Karpas-422 (cell line): ENCODE data around the gene PNPO. TPM values are rescaled to one million over a fixed set of nuclear protein-coding genes. Genes with fewer than 3 reads are reported as not detected.

Experiments used
- DNase-seq: peaks from one replicate; pipeline ENCODE4 v3.0.0-alpha.2; 2015
- H2AFZ ChIP-seq: fragments of 200-600 bp; sonication (generic); 2 replicates; pipeline ENCODE4 v1.6.1; 2014; ENCODE audit warnings: antibody characterized with exemption, low read length, mixed read lengths
- H3K27ac ChIP-seq: fragments of 200-600 bp; sonication (generic); 2 replicates; pipeline ENCODE4 v1.5.1; 2014; ENCODE audit warnings: mild to moderate bottlenecking, low read length, moderate library complexity
- H3K27me3 ChIP-seq: fragments of 200-600 bp; sonication (generic); 2 replicates; pipeline ENCODE4 v1.6.1; 2014; ENCODE audit warnings: low read length, mixed read lengths
- H3K36me3 ChIP-seq: fragments of 200-600 bp; sonication (generic); 2 replicates; pipeline ENCODE4 v1.6.1; 2014; ENCODE audit warnings: low read length, mixed read lengths; ENCODE audit not compliant: insufficient read depth
- H3K4me1 ChIP-seq: fragments of 200-600 bp; sonication (generic); 2 replicates; pipeline ENCODE4 v1.6.1; 2014; ENCODE audit warnings: mild to moderate bottlenecking, low read length, mixed read lengths
- H3K4me2 ChIP-seq: fragments of 200-600 bp; sonication (generic); 2 replicates; pipeline ENCODE4 v1.6.1; 2014; ENCODE audit warnings: low read length, low read depth, mild to moderate bottlenecking; ENCODE audit not compliant: poor library complexity, severe bottlenecking
- H3K4me3 ChIP-seq: fragments of 200-600 bp; sonication (generic); 2 replicates; pipeline ENCODE4 v1.5.1; 2014; ENCODE audit warnings: mild to moderate bottlenecking, antibody characterized with exemption, low read length, mixed read lengths
- H3K79me2 ChIP-seq: fragments of 200-600 bp; sonication (generic); 2 replicates; pipeline ENCODE4 v1.6.1; 2014; ENCODE audit warnings: mild to moderate bottlenecking, low read length, mixed read lengths
- H3K9ac ChIP-seq: fragments of 200-600 bp; sonication (generic); 2 replicates; pipeline ENCODE4 v1.6.0; 2014; ENCODE audit warnings: low read length
- H3K9me2 ChIP-seq: fragments of 200-600 bp; sonication (generic), shearing (Covaris generic); replicated peaks from 2 replicates; pipeline ENCODE4 v1.6.0; 2014; ENCODE audit warnings: mild to moderate bottlenecking, low read length, moderate library complexity; ENCODE audit not compliant: insufficient read depth
- H3K9me3 ChIP-seq: fragments of 300-700, 200-600 bp; sonication (generic); 2 replicates; pipeline ENCODE4 v1.6.1; 2014; ENCODE audit warnings: low read length, mixed read lengths
- H4K20me1 ChIP-seq: fragments of 200-600 bp; sonication (generic); 2 replicates; pipeline ENCODE4 v1.6.1; 2014; ENCODE audit warnings: mild to moderate bottlenecking, antibody characterized with exemption, low read length, low read depth; ENCODE audit not compliant: insufficient read depth
- total RNA-seq: library from RNA; depleted of rRNA; stranded (reverse); fragments of >200 nt; shearing (Covaris generic); gene quantifications from 2 replicates; pipeline ENCODE4 v1.2.3, GENCODE V29; 2014; ENCODE audit warnings: low replicate concordance; rRNA removed

Gene PNPO
- total RNA-seq: 26.8 and 32.0 TPM in 2 replicates

GRCh38 chr17:47941246-47942095 lies at the start of gene PNPO:
PNPO (plus strand) TSS chr17:47941571; CDS start chr17:47941676, 105 bp downstream.
- H3K9me2 ChIP-seq: no peaks in the 10 kb centered on the region
- H3K4me1 ChIP-seq: peaks cover 37% of the 10 kb centered on the region
- peak within 1 kb of the TSS; percentile 57 for H2AFZ ChIP-seq
- H3K36me3 ChIP-seq: no peaks in the 10 kb centered on the region
- no peaks in the 10 kb centered on the region for H3K27me3 ChIP-seq
- peak within 1 kb of the TSS; percentile 68 for H3K4me3 ChIP-seq
- no peaks in the 10 kb centered on the region for H3K9me3 ChIP-seq
- peak within 1 kb of the TSS; percentile 81 for H3K9ac ChIP-seq
- peak within 1 kb of the TSS; percentile 87 for H3K4me2 ChIP-seq
- peak within 1 kb of the TSS; percentile 64 for H3K27ac ChIP-seq
- peaks cover 8% of the 10 kb centered on the region for H3K79me2 ChIP-seq
- no peaks in the 10 kb centered on the region for H4K20me1 ChIP-seq
- peak; percentile 99 for DNase-seq

DNA sequence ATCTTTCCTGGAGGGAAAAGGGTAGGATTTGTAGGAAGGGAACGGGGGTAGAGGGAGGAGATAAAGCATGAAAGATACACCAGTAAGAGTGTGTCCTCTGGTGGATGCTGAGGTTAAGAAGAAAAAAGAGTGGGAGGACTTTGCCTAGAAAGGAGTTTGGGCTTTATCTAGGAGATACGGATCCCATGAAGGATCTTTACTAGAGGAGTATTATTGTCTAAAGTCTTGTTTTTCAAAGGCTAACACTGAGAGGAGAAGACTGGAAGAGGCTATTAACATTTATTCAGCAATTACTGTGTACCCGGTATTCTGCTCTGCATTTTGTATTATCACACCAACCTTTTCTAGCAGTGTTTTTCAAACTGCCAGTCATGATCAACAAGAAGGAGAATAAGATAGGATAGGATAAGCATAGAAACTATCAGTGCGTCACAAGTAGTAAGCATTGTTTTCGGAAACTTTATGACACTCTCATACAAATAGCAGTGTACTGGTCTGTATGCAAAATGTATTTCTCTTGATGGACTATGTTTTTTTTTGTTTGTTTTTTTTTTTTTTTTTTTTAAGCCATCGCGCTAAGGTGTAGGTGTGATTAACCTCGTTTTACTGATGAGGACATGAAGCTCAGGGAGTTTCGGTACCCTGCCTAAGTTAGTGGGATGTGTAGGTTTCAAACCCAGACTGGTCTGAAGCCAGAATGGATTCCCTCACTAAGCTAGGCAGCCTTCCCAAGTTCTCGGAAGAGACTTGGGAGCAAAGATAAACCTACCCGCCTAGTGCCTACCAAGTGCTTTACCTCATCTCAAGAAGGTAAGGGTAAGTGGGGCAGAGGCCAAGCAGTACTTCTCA lies 46.6 kb upstream of the PNPO start:
- DNase-seq: no peak
- Histone ChIP-seq H3K4me1 (peaks cover 40% of the 10 kb centered on the region), H3K36me3 (peaks cover 11% of the 10 kb centered on the region; the same call in 1 of the 2 replicates), H3K4me3 (peak overlapping the region; percentile 82), H3K79me2 (peaks cover 37% of the 10 kb centered on the region), H3K4me2 (peak overlapping the region; percentile 79), H2AFZ (peak overlapping the region; percentile 10; the same call in 1 of the 2 replicates), H3K27me3 (no peaks in the 10 kb centered on the region), H3K9ac (peak overlapping the region; percentile 79), H4K20me1 (no peaks in the 10 kb centered on the region), H3K9me3 (no peaks in the 10 kb centered on the region), H3K9me2 (no peaks in the 10 kb centered on the region), H3K27ac (peak overlapping the region; percentile 24; the same call in 1 of the 2 replicates)

GRCh38 chr17:47895347-47895855 lies 46.0 kb upstream of the PNPO start:
- Histone ChIP-seq H3K9me2 (no peaks in the 10 kb centered on the region), H3K9me3 (no peaks in the 10 kb centered on the region), H3K4me2 (peak overlapping the region; percentile 79), H3K36me3 (peaks cover 15% of the 10 kb centered on the region; the same call in 1 of the 2 replicates), H3K4me1 (peaks cover 40% of the 10 kb centered on the region), H3K27ac (peak overlapping the region; percentile 24; the same call in 1 of the 2 replicates), H4K20me1 (no peaks in the 10 kb centered on the region), H3K4me3 (peak overlapping the region; percentile 82), H3K9ac (peak overlapping the region; percentile 79), H3K79me2 (peaks cover 43% of the 10 kb centered on the region), H2AFZ (peak overlapping the region; percentile 10; the same call in 1 of the 2 replicates), H3K27me3 (no peaks in the 10 kb centered on the region)
- DNase-seq: peak; percentile 74

- peak; percentile 100 for DNase-seq
- Histone ChIP-seq H3K4me1 (peaks cover 40% of the 10 kb centered on the region), H3K9me3 (no peaks in the 10 kb centered on the region), H3K79me2 (peaks cover 48% of the 10 kb centered on the region), H3K27ac (peak within 1 kb of the TSS; percentile 75), H3K9ac (peak within 1 kb of the TSS; percentile 97), H3K9me2 (no peaks in the 10 kb centered on the region), H3K4me2 (peak within 1 kb of the TSS; percentile 79), H3K27me3 (no peaks in the 10 kb centered on the region), H3K4me3 (peak within 1 kb of the TSS; percentile 91), H3K36me3 (peaks cover 15% of the 10 kb centered on the region; the same call in 1 of the 2 replicates), H2AFZ (peak within 1 kb of the TSS; percentile 10; the same call in 1 of the 2 replicates), H4K20me1 (no peaks in the 10 kb centered on the region)
Observed at GRCh38 chr17:47895856-47896671, 45.3 kb upstream of the PNPO start, which contains the start of gene SP2. SP2 (plus strand) TSS chr17:47896236; CDS start chr17:47896287, 51 bp downstream.

DNA sequence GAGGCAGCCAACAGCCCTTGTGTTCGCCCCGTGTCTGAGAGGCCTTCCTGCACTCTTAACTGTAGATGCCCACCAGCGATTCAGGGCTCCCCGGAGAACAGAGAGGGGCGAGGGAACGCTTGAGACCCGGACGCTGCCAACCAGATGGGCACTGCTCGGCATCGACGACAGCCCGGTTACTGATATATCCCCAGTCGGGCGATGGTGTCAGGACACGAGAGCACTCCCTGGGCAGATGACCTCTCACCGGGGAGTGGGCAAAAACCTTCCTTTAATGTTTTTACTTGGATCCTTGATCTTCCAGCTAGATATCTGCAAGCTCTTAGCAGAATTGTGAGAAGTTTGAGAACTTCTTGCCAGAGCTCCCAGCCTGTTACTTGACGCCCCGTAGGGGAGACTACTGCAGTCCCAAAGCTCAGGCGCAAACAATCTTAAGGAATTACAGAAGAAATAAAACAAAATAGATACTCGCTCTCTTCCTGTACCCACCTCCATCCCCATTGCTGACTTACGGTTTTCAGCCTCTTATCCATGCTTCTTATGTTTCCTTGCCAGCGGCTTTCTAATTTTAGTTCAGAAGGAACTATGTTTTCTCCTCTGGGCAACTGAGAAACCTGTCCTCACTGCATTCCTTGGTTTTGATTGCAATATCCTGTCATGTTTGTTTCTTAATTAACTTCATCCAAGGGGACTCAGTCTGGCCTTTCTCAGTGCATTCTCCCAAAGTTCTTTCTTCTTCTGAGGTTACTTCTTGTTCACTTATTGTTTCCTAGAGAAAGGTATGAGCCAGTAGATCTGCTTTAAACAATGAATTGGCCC lies 44.5 kb upstream of the PNPO start:
- H3K27me3 ChIP-seq: no peaks in the 10 kb centered on the region
- peak; percentile 59 for DNase-seq
- H3K36me3 ChIP-seq: peaks cover 15% of the 10 kb centered on the region; the same call in 1 of the 2 replicates
- H3K9me3 ChIP-seq: no peaks in the 10 kb centered on the region
- H3K27ac ChIP-seq: peak overlapping the region; percentile 75
- peak overlapping the region; percentile 76 for H3K4me2 ChIP-seq
- H3K4me1 ChIP-seq: peaks cover 45% of the 10 kb centered on the region
- no peaks in the 10 kb centered on the region for H4K20me1 ChIP-seq
- peaks cover 54% of the 10 kb centered on the region for H3K79me2 ChIP-seq
- H3K9me2 ChIP-seq: no peaks in the 10 kb centered on the region
- peak overlapping the region; percentile 91 for H3K4me3 ChIP-seq
- H2AFZ ChIP-seq: no peak overlapping the region
- H3K9ac ChIP-seq: peak overlapping the region; percentile 97

- no peaks in the 10 kb centered on the region for H3K9me2 ChIP-seq
- no peaks in the 10 kb centered on the region for H3K27me3 ChIP-seq
- H4K20me1 ChIP-seq: no peaks in the 10 kb centered on the region
- H3K36me3 ChIP-seq: peaks cover 15% of the 10 kb centered on the region; the same call in 1 of the 2 replicates
- no peak overlapping the region for H2AFZ ChIP-seq
- peaks cover 45% of the 10 kb centered on the region for H3K4me1 ChIP-seq
- H3K9me3 ChIP-seq: no peaks in the 10 kb centered on the region
- peak overlapping the region; percentile 97 for H3K9ac ChIP-seq
- no peak for DNase-seq
- peaks cover 61% of the 10 kb centered on the region for H3K79me2 ChIP-seq
- peak overlapping the region; percentile 75; the same call in 1 of the 2 replicates for H3K27ac ChIP-seq
- H3K4me3 ChIP-seq: peak overlapping the region; percentile 91
- peak overlapping the region; percentile 76 for H3K4me2 ChIP-seq
Observed at GRCh38 chr17:47897561-47897960, 43.8 kb upstream of the PNPO start.
